K562 (cell line): ENCODE data around the gene ZFP69B. TPM values are rescaled to one million over a fixed set of nuclear protein-coding genes. Genes with fewer than 3 reads are reported as not detected.

Experiments used
- ATAC-seq: fragments of 200-7000 bp; cut with Tn5 transposase; 3 replicates; pipeline ENCODE4 v1.9.1; 2020; ENCODE audit warnings: moderate library complexity
- BruUV-seq: library from RNA; stranded (reverse); fragments of 400-500 nt; replicated peaks from 2 replicates; lab custom pipeline; 2021; lab: Mats Ljungman, UMichigan
- CTCF ChIA-PET: fragments of 300-600 bp; formaldehyde crosslinking; extraction: SDS; loops from one replicate; lab custom pipeline; 2021; ENCODE audit warnings: low intra/inter-chr PET ratio; lab: Yijun Ruan, JAX
- POLR2A ChIA-PET: fragments of 300-600, 350-650 bp; sonication (Branson Sonifier 250); formaldehyde crosslinking; extraction: SDS; loops from one replicate; lab custom pipeline; 2021; ENCODE audit warnings: antibody characterized with exemption, inconsistent platforms; lab: Yijun Ruan, JAX
- DNase-seq, 4 experiments: peaks; one replicate each; pipeline versions ENCODE4 v3.0.0 to v3.0.0-alpha.2; 2011 to 2018; ENCODE audit warnings: low spot score in 3 of 4, mixed read lengths in 3 of 4; ENCODE audit errors: extremely low read depth in 1 of 4
- FAIRE-seq: peaks from 2 replicates; lab custom pipeline; 2011; peaks lifted over from hg19 to GRCh38; lab: Jason Lieb, UNC
- H2AFZ ChIP-seq: 2 replicates; pipeline ENCODE4 v1.6.0; 2011; ENCODE audit warnings: low read depth, low read length, control low read depth, inconsistent platforms
- H3K27ac ChIP-seq: fragments of 200-600 bp; 3 replicates; pipeline ENCODE4 v1.8.0; 2011; ENCODE audit warnings: low read depth, mild to moderate bottlenecking, control low read depth, inconsistent platforms, low read length, moderate library complexity, mixed read lengths; ENCODE audit errors: extremely low read depth
- H3K27me3 ChIP-seq, 2 experiments: fragments of 300-600 bp in 1 of 2; 2 replicates in 1 of 2; 3 replicates in 1 of 2; pipeline versions ENCODE4 v1.6.0 to v1.8.0; 2011; ENCODE audit warnings: inconsistent platforms in 2 of 2, low read length in 2 of 2, mild to moderate bottlenecking in 1 of 2, mixed read lengths in 1 of 2, moderate library complexity in 1 of 2; ENCODE audit not compliant: control insufficient read depth in 2 of 2, insufficient read depth in 2 of 2
- H3K36me3 ChIP-seq: fragments of 300-600 bp; 3 replicates; pipeline ENCODE4 v1.8.0; 2011; ENCODE audit warnings: mild to moderate bottlenecking, low read length, inconsistent platforms; ENCODE audit not compliant: control insufficient read depth, insufficient read depth
- H3K4me1 ChIP-seq, 2 experiments: fragments of 200-600 bp in 1 of 2; replicated peaks in 1 of 2; 2 replicates in 1 of 2; 3 replicates in 1 of 2; pipeline versions ENCODE4 v1.5.1 to v1.8.0; 2011; ENCODE audit warnings: inconsistent platforms in 2 of 2, low read length in 2 of 2, mild to moderate bottlenecking in 1 of 2, mixed read lengths in 1 of 2, moderate library complexity in 1 of 2; ENCODE audit not compliant: control insufficient read depth in 2 of 2, insufficient read depth in 2 of 2
- H3K4me2 ChIP-seq: 2 replicates; pipeline ENCODE4 v1.6.1; 2011; ENCODE audit warnings: low read length, control low read depth, inconsistent platforms, mixed read lengths; ENCODE audit not compliant: insufficient read depth
- H3K4me3 ChIP-seq: fragments of 200-600 bp; sonication (generic), shearing (Covaris generic); 2 replicates; pipeline ENCODE4 v1.5.1; 2016; ENCODE audit warnings: control low read depth, inconsistent platforms
- H3K79me2 ChIP-seq: fragments of 200-600 bp; 3 replicates; pipeline ENCODE4 v1.8.0; 2011; ENCODE audit warnings: low read length, inconsistent platforms; ENCODE audit not compliant: control insufficient read depth, insufficient read depth
- H3K9ac ChIP-seq, 2 experiments: 2 replicates each; pipeline versions ENCODE4 v1.6.0 to v1.6.1; 2011; ENCODE audit warnings: low read depth in 2 of 2, low read length in 2 of 2, control low read depth in 1 of 2, inconsistent platforms in 1 of 2, mild to moderate bottlenecking in 1 of 2, mixed read lengths in 1 of 2; ENCODE audit not compliant: insufficient read depth in 1 of 2
- H3K9me1 ChIP-seq: one replicate; pipeline ENCODE4 v1.6.0; 2011; ENCODE audit warnings: inconsistent platforms, mild to moderate bottlenecking, low read length, moderate library complexity; ENCODE audit not compliant: control insufficient read depth, insufficient read depth
- H3K9me3 ChIP-seq: replicated peaks from 2 replicates; pipeline ENCODE4 v1.5.1; 2011; ENCODE audit warnings: low read depth, low read length, inconsistent platforms; ENCODE audit not compliant: control insufficient read depth, insufficient read depth
- H4K20me1 ChIP-seq: replicated peaks from 2 replicates; pipeline ENCODE4 v1.6.1; 2011; ENCODE audit warnings: low read length, inconsistent platforms, mixed read lengths; ENCODE audit not compliant: control insufficient read depth, insufficient read depth
- ATF4 ChIP-seq: fragments of 450-650 bp; formaldehyde crosslinking; IDR thresholded peaks from 2 replicates; pipeline ENCODE4 v1.4.0; 2022; ENCODE audit warnings: mild to moderate bottlenecking, moderate library complexity
- CBFA2T3 ChIP-seq: fragments of 450-650 bp; IDR thresholded peaks from 2 replicates; pipeline ENCODE4 v1.6.1; 2017
- GABPB1 ChIP-seq: sonication (generic); formaldehyde crosslinking; IDR thresholded peaks from 2 replicates; pipeline ENCODE4 v1.8.0; 2022; ENCODE audit warnings: mild to moderate bottlenecking, missing genetic modification reagents
- JUNB ChIP-seq: fragments of 450-650 bp; formaldehyde crosslinking; conservative IDR thresholded peaks from 2 replicates; pipeline ENCODE4 v1.4.0; 2020; ENCODE audit warnings: mild to moderate bottlenecking
- KDM5B ChIP-seq: fragments of 200-600 bp; sonication (generic); IDR thresholded peaks from 2 replicates; pipeline ENCODE4 v1.6.1; 2012; ENCODE audit warnings: low read depth, mild to moderate bottlenecking, moderate library complexity, low read length, control low read depth, inconsistent platforms; ENCODE audit not compliant: insufficient replicate concordance
- SPI1 ChIP-seq: IDR thresholded peaks from 2 replicates; pipeline ENCODE4 v1.6.1; 2011; ENCODE audit warnings: low read depth, low read length, control low read depth, borderline replicate concordance
- THRA ChIP-seq: fragments of 450-650 bp; IDR thresholded peaks from 2 replicates; pipeline ENCODE4 v1.6.1; 2017; ENCODE audit warnings: mild to moderate bottlenecking, moderate library complexity
- ZBTB49 ChIP-seq: sonication (generic); formaldehyde crosslinking; IDR thresholded peaks from 2 replicates; pipeline ENCODE4 v1.8.0; 2022; ENCODE audit warnings: missing genetic modification reagents, mild to moderate bottlenecking, borderline replicate concordance
- ZFX ChIP-seq: sonication (generic); formaldehyde crosslinking; IDR thresholded peaks from 2 replicates; pipeline ENCODE4 v1.8.0; 2022; ENCODE audit warnings: mild to moderate bottlenecking, missing genetic modification reagents, moderate library complexity
- ZNF696 ChIP-seq: fragments of 250-450 bp; sonication (Bioruptor Pico); conservative IDR thresholded peaks from 2 replicates; pipeline ENCODE4 v1.4.0; 2020; ENCODE audit warnings: mild to moderate bottlenecking, moderate library complexity
- ZNF717 ChIP-seq: fragments of 250-450 bp; sonication (Bioruptor Pico); IDR thresholded peaks from 2 replicates; pipeline ENCODE4 v1.5.0; 2021
- WGBS: fragments of 100-300 bp; shearing (Covaris generic); methylation state at CpG from one replicate; pipeline ENCODE4 v1.1.6; 2016; ENCODE audit warnings: low coverage, mixed read lengths; ENCODE audit not compliant: insufficient coverage; ENCODE audit errors: missing lambda C conversion rate; 5-methylcytosine and 5-hydroxymethylcytosine counted together
- in situ Hi-C: fragments of 300-500 bp; cut with MboI; formaldehyde crosslinking; loops from 4 replicates; pipeline ENCODE4 v1.15.0; 2018; ENCODE audit warnings: inconsistent platforms, mixed read lengths
- intact Hi-C: fragments of 100-400 bp; cut with micrococcal nuclease; formaldehyde crosslinking; loops from 2 replicates; pipeline ENCODE4 v1.14.2; 2022
- polyA plus RNA-seq, 8 experiments: library from polyadenylated mRNA; depleted of rRNA in 4 of 8; stranded (reverse) in 5 of 8; unstranded in 3 of 8; fragments of >200 nt; fragmentation: Nextera tagmentation in 2 of 8; fragmentation: Illumina TruSeq in 1 of 8; extraction: Ambion mirVana in 2 of 8; extraction: Trizol in 1 of 8; gene quantifications; 2 replicates each; pipeline versions ENCODE4 v1.2.1 to v1.2.3, GENCODE V29; 2011 to 2014; ENCODE audit warnings: inconsistent platforms in 1 of 8, missing spikeins in 1 of 8
- total RNA-seq, 7 experiments: library from RNA; depleted of rRNA in 6 of 7; stranded (reverse); fragments of >200 nt in 6 of 7; fragmentation: Illumina TruSeq in 2 of 7; extraction: Trizol in 2 of 7; gene quantifications; 2 replicates each; pipeline versions ENCODE4 v1.2.1 to v1.2.3, GENCODE V29; 2011 to 2021; ENCODE audit warnings: low replicate concordance in 1 of 7

The ZFP69B gene
- total and polyA plus RNA-seq, 9 of the 15 experiments (the other 6 are each of a cell fraction or from before 2014, with no cell fraction given): 1.6 to 10.3 (median 8.4) TPM

GRCh38 chr1:40432644-40433390 lies 17.5 kb upstream of the ZFP69B start:
- no peaks in the 10 kb centered on the region; a peak in 1 of 5 replicates for H3K4me1 ChIP-seq
- no TSS peak for BruUV-seq
- H3K27ac ChIP-seq: no peak overlapping the region
- in situ Hi-C loops (no loop called here), intact Hi-C loops (no loop called here)
- DNase-seq (no peak), ATAC-seq (no peak), FAIRE-seq (no peak)
- H3K9me1 ChIP-seq: no peaks in the 10 kb centered on the region
- no peak overlapping the region for H3K4me2 ChIP-seq
- CTCF ChIA-PET: no interaction called here
- no peak overlapping the region for H3K4me3 ChIP-seq
- H3K9me3 ChIP-seq: no peaks in the 10 kb centered on the region
- H2AFZ ChIP-seq: no peak overlapping the region
- no peak overlapping the region for H3K9ac ChIP-seq
- WGBS: 62% methylated on average over 3 of the region's 3 CpGs
- H3K36me3 ChIP-seq: no peaks in the 10 kb centered on the region
- no peak for TF ChIP-seq JUNB (CRISPR knock-in tag)
- no peak for TF ChIP-seq ZFX
- TF ChIP-seq ZBTB49 (CRISPR knock-in tag): no peak
- no peak for TF ChIP-seq KDM5B
- TF ChIP-seq ATF4: no peak
- TF ChIP-seq ZNF717: no peak
- no peak for TF ChIP-seq GABPB1 (CRISPR knock-in tag)
- no peak for TF ChIP-seq THRA
- no peak for TF ChIP-seq SPI1
- TF ChIP-seq CBFA2T3: no peak
- no peak for TF ChIP-seq ZNF696 (CRISPR knock-in tag)
- H3K27me3 ChIP-seq: no peaks in the 10 kb centered on the region
- H3K79me2 ChIP-seq: no peaks in the 10 kb centered on the region
- POLR2A ChIA-PET: interaction anchor here (0.8 to 1.3 kb wide), 2 partner anchors 8 to 99 kb away, joined by 3 to 4 read pairs; partner anchors contain the start of gene ZNF684
- no peaks in the 10 kb centered on the region for H4K20me1 ChIP-seq
